ENCODE measurements around the gene KRTDAP.

Gene KRTDAP

GRCh38 chr19:35529241-35530218 lies 39.3 kb upstream of the KRTDAP start:
- no peak for TF ChIP-seq CTCF (IDR thresholded peaks at IDR 0.05)

- TF ChIP-seq CTCF (IDR thresholded peaks at IDR 0.05), result no peak
These were observed 38.2 kb upstream of the KRTDAP start, which contains the start of gene SBSN for GRCh38 chr19:35528218-35529038. Gene SBSN (minus strand): TSS chr19:35528311. CDS start chr19:35528281, 30 bp downstream.

- TF ChIP-seq CTCF (IDR thresholded peaks at IDR 0.05), result no peak
These were observed 35.6 kb upstream of the KRTDAP start for GRCh38 chr19:35525873-35526272.

- TF ChIP-seq CTCF (IDR thresholded peaks at IDR 0.05), result no peak
These were observed 34.0 kb upstream of the KRTDAP start for GRCh38 chr19:35524181-35524837.

GRCh38 chr19:35522745-35523327 lies 32.6 kb upstream of the KRTDAP start:
- TF ChIP-seq CTCF (IDR thresholded peaks at IDR 0.05), result no peak

GRCh38 chr19:35521124-35521743 lies 31.0 kb upstream of the KRTDAP start:
- TF ChIP-seq CTCF (IDR thresholded peaks at IDR 0.05), result no peak
